Measurements from ENCODE around the gene RHOXF2B. TPM values are rescaled to one million over a fixed set of nuclear protein-coding genes. Genes with fewer than 3 reads are reported as not detected.
A peak's percentile ranks its signal among the peaks of the same experiment; 100 is the strongest.
"Not testable (repeated sequence)": the region's sequence is repeated elsewhere in the genome, so short reads cannot be mapped to it uniquely, and the experiment has no call there.

RHOXF2B gene
- total RNA-seq, 3 donors from 2014 or later (not counting 1 experiment from before 2014, with no cell fraction given) = not detected

- Mint-ChIP-seq H3K9me3 (no peaks in the 10 kb centered on the region), H3K4me3 (no peak overlapping the region), H3K27ac (no peak overlapping the region), H3K27me3 (ENCODE audit: low read depth in 2 of 2) (no peaks in the 10 kb centered on the region), H3K4me1 (no peaks in the 10 kb centered on the region), H3K36me3 (no peaks in the 10 kb centered on the region)
- ATAC-seq (no peak), DNase-seq (no peak)
- no peak overlapping the region for H3K27ac ChIP-seq (ENCODE audit: low read length)
- WGBS (ENCODE audit: insufficient coverage) = 76% methylated on average over 9 of the region's 10 CpGs
- no peaks in the 10 kb centered on the region for H3K4me1 ChIP-seq (ENCODE audit: control insufficient read depth, insufficient read depth, low read length)
- no peak for TF ChIP-seq CTCF (IDR thresholded peaks at IDR 0.05)
- H3K27me3 ChIP-seq (ENCODE audit: control insufficient read depth, insufficient read depth, low read length) = no peaks in the 10 kb centered on the region
- intact Hi-C loops (cut with micrococcal nuclease) = no loop called here
- no peak overlapping the region for H3K4me3 ChIP-seq (ENCODE audit: low read length)
- no peaks in the 10 kb centered on the region for H3K36me3 ChIP-seq (ENCODE audit: control insufficient read depth, insufficient read depth, low read length)
- no peaks in the 10 kb centered on the region for H3K9me3 ChIP-seq (ENCODE audit: control insufficient read depth, insufficient read depth, low read length)
These were observed 10.0 kb upstream of the RHOXF2B start for GRCh38 chrX:120087289-120088017.

- H3K36me3 ChIP-seq (ENCODE audit: control insufficient read depth, insufficient read depth, low read length); H3K27ac Mint-ChIP-seq; H3K9me3 ChIP-seq (ENCODE audit: control insufficient read depth, insufficient read depth, low read length); H3K4me3 Mint-ChIP-seq; H3K27ac ChIP-seq (ENCODE audit: low read length); H3K27me3 Mint-ChIP-seq (ENCODE audit: low read depth in 2 of 2); H3K4me1 Mint-ChIP-seq; H3K27me3 ChIP-seq (ENCODE audit: control insufficient read depth, insufficient read depth, low read length); H3K36me3 Mint-ChIP-seq; intact Hi-C loops (cut with micrococcal nuclease); H3K9me3 Mint-ChIP-seq; DNase-seq; H3K4me1 ChIP-seq (ENCODE audit: control insufficient read depth, insufficient read depth, low read length); H3K4me3 ChIP-seq (ENCODE audit: low read length): not testable (repeated sequence)
- peak in 2 of 3 donors; percentile 59 to 62 for ATAC-seq
- WGBS (ENCODE audit: insufficient coverage) = no CpG with 5 or more reads among the region's 12 CpGs
These were observed 8.2 kb upstream of the RHOXF2B start for GRCh38 chrX:120085553-120086185.

GRCh38 chrX:120066169-120066568 lies 11.3 kb downstream of the RHOXF2B start:
- H3K9me3 Mint-ChIP-seq; H3K27me3 Mint-ChIP-seq (ENCODE audit: low read depth in 2 of 2); H3K4me3 Mint-ChIP-seq; ATAC-seq; H3K4me1 ChIP-seq (ENCODE audit: control insufficient read depth, insufficient read depth, low read length); H3K4me3 ChIP-seq (ENCODE audit: low read length); H3K27ac Mint-ChIP-seq; H3K36me3 ChIP-seq (ENCODE audit: control insufficient read depth, insufficient read depth, low read length); H3K36me3 Mint-ChIP-seq; H3K27me3 ChIP-seq (ENCODE audit: control insufficient read depth, insufficient read depth, low read length); H3K27ac ChIP-seq (ENCODE audit: low read length); H3K4me1 Mint-ChIP-seq; intact Hi-C loops (cut with micrococcal nuclease); H3K9me3 ChIP-seq (ENCODE audit: control insufficient read depth, insufficient read depth, low read length); DNase-seq: not testable (repeated sequence)
- WGBS (ENCODE audit: insufficient coverage) = no CpG with 5 or more reads among the region's 1 CpG

- WGBS (ENCODE audit: insufficient coverage) = no CpG with 5 or more reads among the region's 6 CpGs
- H3K36me3 Mint-ChIP-seq; DNase-seq; intact Hi-C loops (cut with micrococcal nuclease); H3K4me1 Mint-ChIP-seq; H3K4me3 Mint-ChIP-seq; H3K27me3 Mint-ChIP-seq (ENCODE audit: low read depth in 2 of 2); H3K36me3 ChIP-seq (ENCODE audit: control insufficient read depth, insufficient read depth, low read length); H3K27ac Mint-ChIP-seq; H3K27me3 ChIP-seq (ENCODE audit: control insufficient read depth, insufficient read depth, low read length); H3K4me1 ChIP-seq (ENCODE audit: control insufficient read depth, insufficient read depth, low read length); ATAC-seq; H3K4me3 ChIP-seq (ENCODE audit: low read length); H3K27ac ChIP-seq (ENCODE audit: low read length); H3K9me3 Mint-ChIP-seq; H3K9me3 ChIP-seq (ENCODE audit: control insufficient read depth, insufficient read depth, low read length): not testable (repeated sequence)
These were observed 34.8 kb downstream of the RHOXF2B start for GRCh38 chrX:120042712-120043111.

- H3K27me3 Mint-ChIP-seq (ENCODE audit: low read depth in 2 of 2); H3K36me3 ChIP-seq (ENCODE audit: control insufficient read depth, insufficient read depth, low read length); H3K27ac Mint-ChIP-seq; H3K9me3 ChIP-seq (ENCODE audit: control insufficient read depth, insufficient read depth, low read length); intact Hi-C loops (cut with micrococcal nuclease); DNase-seq; H3K27ac ChIP-seq (ENCODE audit: low read length); ATAC-seq; H3K36me3 Mint-ChIP-seq; H3K4me1 Mint-ChIP-seq; H3K27me3 ChIP-seq (ENCODE audit: control insufficient read depth, insufficient read depth, low read length); H3K9me3 Mint-ChIP-seq; H3K4me3 ChIP-seq (ENCODE audit: low read length); H3K4me1 ChIP-seq (ENCODE audit: control insufficient read depth, insufficient read depth, low read length); H3K4me3 Mint-ChIP-seq: not testable (repeated sequence)
- no CpG with 5 or more reads among the region's 2 CpGs for WGBS (ENCODE audit: insufficient coverage)
These were observed 35.2 kb downstream of the RHOXF2B start for GRCh38 chrX:120042247-120042646.

GRCh38 chrX:120040176-120040575 lies 37.3 kb downstream of the RHOXF2B start:
- no CpG with 5 or more reads among the region's 6 CpGs for WGBS (ENCODE audit: insufficient coverage)
- intact Hi-C loops (cut with micrococcal nuclease); H3K27me3 Mint-ChIP-seq (ENCODE audit: low read depth in 2 of 2); H3K36me3 ChIP-seq (ENCODE audit: control insufficient read depth, insufficient read depth, low read length); H3K27ac ChIP-seq (ENCODE audit: low read length); H3K9me3 Mint-ChIP-seq; H3K27ac Mint-ChIP-seq; H3K4me3 Mint-ChIP-seq; H3K4me3 ChIP-seq (ENCODE audit: low read length); H3K9me3 ChIP-seq (ENCODE audit: control insufficient read depth, insufficient read depth, low read length); H3K4me1 ChIP-seq (ENCODE audit: control insufficient read depth, insufficient read depth, low read length); DNase-seq; ATAC-seq; H3K36me3 Mint-ChIP-seq; H3K27me3 ChIP-seq (ENCODE audit: control insufficient read depth, insufficient read depth, low read length); H3K4me1 Mint-ChIP-seq: not testable (repeated sequence)

- H3K9me3 Mint-ChIP-seq; H3K27ac Mint-ChIP-seq; H3K27me3 Mint-ChIP-seq (ENCODE audit: low read depth in 2 of 2); H3K27ac ChIP-seq (ENCODE audit: low read length); H3K4me1 ChIP-seq (ENCODE audit: control insufficient read depth, insufficient read depth, low read length); DNase-seq; intact Hi-C loops (cut with micrococcal nuclease); H3K27me3 ChIP-seq (ENCODE audit: control insufficient read depth, insufficient read depth, low read length); H3K4me3 ChIP-seq (ENCODE audit: low read length); H3K4me3 Mint-ChIP-seq; H3K4me1 Mint-ChIP-seq; H3K36me3 ChIP-seq (ENCODE audit: control insufficient read depth, insufficient read depth, low read length); H3K9me3 ChIP-seq (ENCODE audit: control insufficient read depth, insufficient read depth, low read length); H3K36me3 Mint-ChIP-seq: not testable (repeated sequence)
- no CpG with 5 or more reads among the region's 8 CpGs for WGBS (ENCODE audit: insufficient coverage)
- ATAC-seq = peak in 2 of 3 donors; percentile 38 to 46
These were observed 38.3 kb downstream of the RHOXF2B start for GRCh38 chrX:120039087-120039733.

All from natural killer cell (primary cell).